ENCODE results near the gene ADGRG6.
"Not testable (repeated sequence)": the region's sequence is repeated elsewhere in the genome, so short reads cannot be mapped to it uniquely, and the experiment has no call there.

The ADGRG6 gene

DNA sequence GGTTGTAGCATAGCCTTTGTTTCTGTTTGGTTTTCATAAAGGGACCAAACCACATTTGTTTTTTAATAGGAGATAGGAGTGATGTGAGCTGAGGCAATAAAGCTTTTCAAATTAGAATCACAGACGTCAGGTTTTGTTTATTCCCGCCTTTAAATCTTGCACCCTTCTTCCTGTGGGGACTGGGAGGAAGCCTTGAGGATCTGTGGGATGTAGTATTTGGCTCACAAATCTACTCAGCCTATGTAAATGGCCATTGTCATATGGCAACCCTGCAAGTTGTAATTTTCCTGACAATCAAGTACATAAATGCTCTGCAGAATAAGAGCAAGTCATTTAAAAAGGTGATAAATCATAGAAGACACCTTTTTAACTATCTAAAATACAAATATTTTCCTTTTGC is 110.4 kb downstream of the ADGRG6 start:
- no peak for DNase-seq (ENCODE audit: low spot score)

DNA sequence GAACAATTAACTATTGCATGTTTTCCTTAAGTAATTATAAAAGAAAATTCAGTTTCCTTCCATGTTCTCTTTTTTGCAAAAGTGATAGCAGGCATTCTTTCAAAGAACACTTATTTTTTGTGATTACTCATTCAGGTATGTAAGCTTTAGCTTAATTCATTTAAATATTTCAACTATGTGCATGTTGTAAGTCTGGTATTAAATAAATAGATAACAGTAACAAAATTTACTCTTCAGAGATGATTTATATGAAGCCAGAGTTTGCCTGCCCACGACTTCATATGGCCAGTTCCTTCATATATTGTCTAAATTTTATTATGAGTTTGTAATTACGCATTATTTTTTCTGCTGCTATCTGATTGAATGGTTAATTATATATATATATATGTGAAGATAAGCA is 110.9 kb downstream of the ADGRG6 start:
- no peak for DNase-seq (ENCODE audit: low spot score)

DNA sequence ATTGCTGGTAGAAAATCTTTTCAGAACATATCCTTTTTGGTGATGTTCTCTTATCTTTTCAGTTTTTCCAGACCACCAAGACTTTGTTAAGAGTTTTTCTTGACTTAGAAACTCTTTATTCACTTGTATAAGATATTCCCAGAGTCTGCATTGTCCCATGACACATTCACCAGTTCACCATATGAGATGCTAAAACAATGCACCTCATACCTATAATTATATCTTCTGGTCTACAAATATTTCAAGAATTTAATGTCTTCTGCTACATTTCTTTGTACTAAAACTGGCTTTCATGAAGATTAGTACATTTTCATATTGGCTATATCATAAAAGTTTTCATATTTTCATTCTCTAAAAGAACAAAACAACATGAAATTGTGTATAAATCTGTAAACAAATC is 111.3 kb downstream of the ADGRG6 start:
- DNase-seq (ENCODE audit: low spot score), result no peak

DNA sequence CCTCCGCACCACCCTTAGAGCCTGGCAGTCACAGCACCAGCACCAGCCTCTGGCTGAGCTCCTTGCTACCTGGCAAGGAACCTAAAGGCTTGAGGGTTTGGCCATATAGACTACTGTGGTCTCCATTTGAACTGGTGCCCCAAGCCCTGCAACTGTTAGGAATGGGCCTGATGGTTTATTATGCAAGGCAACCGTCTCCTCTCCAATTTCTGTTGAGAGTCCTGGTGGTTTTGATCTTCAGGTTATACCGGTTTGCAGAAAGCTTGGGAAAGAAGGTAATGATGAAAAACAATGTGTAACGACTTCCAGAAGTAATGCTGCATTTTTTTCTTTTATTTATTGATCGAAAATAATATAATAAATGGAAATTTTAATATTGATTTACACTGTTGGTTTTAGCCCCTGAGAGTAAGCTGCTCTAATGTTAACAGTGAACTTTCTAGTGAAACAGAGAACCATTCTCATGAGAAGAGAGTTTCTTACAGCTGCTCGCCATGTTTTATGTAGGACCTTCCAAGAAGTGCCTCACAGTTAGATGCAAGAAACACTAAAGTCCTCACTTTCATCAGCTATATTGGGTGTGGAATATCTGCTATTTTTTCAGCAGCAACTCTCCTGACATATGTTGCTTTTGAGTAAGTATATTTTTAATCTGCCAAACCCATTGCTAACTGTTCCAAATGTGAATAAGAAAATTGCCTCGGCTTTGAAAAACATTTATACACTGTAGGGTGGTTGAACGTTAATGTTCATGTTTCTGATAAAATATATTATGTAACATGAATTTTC is 112.8 kb downstream of the ADGRG6 start:
- no peak for DNase-seq (ENCODE audit: low spot score)

DNA sequence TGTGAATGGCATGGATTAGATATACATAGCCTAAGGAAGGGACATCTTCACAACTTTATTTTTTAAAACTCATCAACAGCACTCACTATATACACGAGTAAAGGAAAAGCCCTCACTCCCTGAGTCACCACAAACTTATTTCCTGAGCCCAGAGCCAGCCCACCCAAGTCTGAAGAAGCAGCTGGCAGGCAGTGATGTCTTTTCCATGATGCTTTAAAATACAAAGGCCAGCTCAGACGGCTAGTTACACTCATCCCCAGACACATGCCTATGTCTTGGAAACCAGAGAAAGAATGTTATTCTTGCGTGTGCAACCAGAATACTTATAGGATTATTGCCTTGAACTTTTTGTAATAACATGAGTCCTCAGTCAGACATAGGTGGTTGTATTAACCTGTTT is 114.4 kb downstream of the ADGRG6 start:
- no peak for DNase-seq (ENCODE audit: low spot score)

DNA sequence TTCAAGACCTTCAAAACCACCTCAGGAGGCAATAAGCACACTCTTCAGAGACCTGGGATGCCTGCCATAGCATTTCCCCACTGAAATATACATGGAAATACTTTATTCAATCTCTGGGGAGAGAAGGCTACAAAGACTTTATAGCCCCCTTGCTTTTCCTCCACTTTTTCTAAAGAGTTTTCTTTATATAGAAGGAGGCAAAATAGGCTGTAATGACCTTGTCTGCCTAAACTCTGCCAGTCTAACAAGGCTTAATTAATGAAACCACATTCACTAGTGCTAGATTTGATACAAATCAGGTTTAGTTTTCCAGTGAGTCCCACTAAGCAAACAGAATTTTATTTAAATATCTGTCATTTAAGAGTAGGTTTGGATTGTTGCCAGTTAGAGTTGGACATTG is 114.9 kb downstream of the ADGRG6 start:
- no peak for DNase-seq (ENCODE audit: low spot score)

DNA sequence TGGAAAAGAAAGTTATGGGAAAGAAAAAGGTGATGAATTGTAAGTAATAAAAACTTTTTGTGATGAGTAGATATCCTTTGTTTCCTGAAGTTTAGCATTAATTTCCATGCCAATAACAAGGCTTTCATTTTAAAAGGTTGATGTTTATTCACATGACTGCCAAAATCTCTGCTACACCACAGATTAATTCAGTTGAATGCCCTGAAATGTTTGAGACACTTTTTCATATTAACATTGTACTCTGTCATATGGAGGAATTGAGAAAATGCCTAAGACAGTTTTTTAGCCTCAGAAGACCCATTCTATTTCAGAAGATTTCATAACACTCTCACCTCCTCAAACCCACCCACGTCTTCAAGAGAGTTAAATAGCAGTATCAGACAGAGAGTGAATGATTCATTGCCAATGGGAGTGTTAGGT is 115.5 kb downstream of the ADGRG6 start:
- no peak for DNase-seq (ENCODE audit: low spot score)

DNA sequence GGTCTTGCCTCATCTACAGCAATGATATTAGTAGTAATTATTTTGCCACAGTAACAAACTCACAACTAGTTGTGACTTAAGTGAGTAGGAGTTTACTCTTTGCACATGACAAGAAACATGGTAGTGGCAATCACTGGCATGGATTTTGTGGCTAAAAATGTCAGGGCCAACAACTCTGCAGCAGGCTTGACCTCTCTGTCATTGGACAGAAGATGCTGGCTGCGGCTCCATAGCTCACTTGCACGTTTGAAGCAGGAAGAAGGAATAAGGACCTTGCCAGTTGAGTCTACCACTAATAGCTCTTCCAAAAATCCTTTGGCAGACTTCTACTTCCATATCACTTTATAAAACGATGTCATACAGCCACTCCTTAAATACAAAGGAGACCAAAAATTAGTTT is 117.3 kb downstream of the ADGRG6 start:
- DNase-seq (ENCODE audit: low spot score), result no peak

DNA sequence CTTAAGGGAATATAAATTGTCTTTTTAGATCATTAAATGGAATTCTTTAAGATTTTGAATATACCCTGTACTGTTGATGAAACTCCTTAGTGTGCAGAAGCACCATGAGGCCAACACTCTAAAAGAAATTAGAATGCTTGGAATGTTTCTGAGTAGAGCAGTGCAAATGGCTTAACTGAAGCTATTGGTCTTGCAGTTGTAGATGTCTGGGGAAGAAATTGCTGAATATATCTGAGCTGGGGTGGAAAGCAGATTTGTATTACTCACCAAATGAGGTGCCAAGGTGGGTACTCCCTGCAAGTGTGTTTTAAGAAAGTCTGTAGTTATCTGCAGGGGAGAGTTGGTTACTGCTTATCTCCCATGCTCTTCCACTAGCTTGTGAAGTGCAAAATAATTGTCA is 119.0 kb downstream of the ADGRG6 start:
- no peak for DNase-seq (ENCODE audit: low spot score)

DNA sequence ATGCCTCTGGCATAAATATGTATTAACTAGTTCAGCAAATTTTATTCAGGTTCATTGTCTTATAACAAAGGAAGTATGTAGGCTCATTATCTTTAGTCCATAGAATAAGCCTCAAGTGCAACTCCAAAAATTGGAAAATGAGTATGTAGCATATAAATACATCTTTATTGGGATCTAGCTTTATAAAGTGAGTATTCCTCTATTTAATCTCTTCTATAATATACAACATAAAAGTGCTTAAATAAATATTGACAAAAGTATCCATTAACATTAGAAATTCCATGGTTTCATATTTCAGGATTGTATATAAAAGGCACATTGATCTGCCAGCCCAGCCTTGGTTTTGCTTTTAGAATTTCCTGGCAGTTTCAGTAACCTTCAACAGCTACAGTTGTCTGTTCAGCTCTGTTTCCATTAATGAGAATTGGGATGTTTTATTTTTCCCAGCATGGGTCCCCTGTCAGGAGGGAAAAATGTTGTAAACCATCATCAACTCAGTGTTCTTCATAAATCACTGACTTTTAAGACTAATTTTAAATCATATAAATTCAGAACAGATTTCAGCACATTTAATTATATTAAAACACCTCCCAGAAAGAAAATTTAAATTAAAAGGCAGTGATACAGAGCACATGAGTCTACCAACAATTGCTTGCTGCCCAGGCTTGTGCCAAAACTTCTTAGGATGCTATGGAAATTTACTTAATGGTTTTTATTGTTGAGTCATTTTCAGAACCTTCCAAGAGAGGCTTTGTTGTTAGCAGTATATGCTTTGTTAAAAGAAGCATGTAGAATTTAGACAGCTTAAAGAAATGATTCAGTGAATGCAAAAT is 119.7 kb downstream of the ADGRG6 start:
- DNase-seq (ENCODE audit: low spot score), result no peak

DNA sequence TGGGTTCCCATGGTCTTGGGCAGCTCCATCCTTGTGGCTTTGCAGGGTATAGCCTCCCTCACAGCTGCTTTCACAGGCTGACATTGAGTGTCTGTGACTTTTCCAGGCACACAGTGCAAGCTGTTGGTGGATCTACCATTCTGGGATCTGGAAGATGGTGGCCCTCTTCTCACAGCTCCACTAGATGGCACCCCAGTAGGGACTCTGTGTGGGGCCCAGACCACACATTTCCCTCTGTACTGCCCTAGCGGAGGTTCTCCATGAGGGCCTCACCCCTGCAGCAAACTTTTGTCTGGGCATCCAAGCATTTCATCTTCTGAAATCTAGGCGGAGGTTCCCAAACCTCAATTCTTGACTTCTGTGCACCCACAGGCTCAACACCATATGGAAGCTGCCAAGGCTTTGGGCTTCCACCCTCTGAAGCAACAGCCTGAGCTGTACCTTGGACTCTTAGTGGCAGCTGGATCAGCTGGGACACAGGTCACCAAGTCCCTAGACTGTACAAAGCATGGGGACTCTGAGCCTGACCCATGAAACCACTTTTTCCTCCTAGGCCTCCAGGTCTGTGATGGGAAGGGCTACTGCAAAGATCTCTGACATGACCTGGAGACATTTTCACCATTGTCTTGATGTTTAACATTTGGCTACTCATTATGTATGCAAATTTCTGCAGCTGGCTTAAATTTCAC is 124.8 kb downstream of the ADGRG6 start:
- not testable (repeated sequence) for DNase-seq (ENCODE audit: low spot score)

DNA sequence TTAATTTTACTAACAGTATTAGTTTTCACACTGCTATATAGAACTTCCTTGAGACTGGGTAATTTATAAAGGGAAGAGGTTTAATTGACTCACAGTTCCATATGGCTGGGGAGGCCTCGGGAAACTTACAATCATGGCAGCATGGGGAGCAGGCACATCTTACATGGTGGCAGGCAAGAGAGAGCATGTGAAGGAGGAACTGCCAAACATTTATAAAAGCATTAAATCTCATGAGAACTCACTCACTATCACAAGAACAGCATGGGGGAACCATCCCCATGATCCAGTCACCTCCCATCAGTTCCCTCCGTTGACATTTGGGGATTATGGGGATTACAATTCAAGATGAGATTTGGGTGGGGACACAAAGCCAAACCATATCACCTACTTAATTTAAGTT is 126.7 kb downstream of the ADGRG6 start:
- not testable (repeated sequence) for DNase-seq (ENCODE audit: low spot score)

DNA sequence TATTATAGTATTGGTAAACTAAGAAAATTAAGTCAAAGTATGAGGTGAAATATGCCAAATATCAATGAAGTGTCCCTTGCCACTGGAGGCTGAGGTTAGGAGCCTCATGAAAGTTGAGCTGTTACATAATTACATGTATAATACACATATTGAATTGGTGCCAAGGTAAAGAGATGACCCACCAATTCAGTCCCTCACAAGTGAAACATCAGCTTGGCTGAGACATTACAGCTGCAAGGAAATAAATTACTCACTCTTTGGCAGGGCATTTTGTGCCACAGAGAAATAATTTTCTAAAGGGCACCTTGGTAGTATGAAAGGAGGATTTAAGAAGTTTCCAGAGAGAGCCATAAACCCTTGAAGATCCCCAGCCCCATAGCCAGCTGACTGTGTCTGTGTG is 127.4 kb downstream of the ADGRG6 start:
- no peak for DNase-seq (ENCODE audit: low spot score)

DNA sequence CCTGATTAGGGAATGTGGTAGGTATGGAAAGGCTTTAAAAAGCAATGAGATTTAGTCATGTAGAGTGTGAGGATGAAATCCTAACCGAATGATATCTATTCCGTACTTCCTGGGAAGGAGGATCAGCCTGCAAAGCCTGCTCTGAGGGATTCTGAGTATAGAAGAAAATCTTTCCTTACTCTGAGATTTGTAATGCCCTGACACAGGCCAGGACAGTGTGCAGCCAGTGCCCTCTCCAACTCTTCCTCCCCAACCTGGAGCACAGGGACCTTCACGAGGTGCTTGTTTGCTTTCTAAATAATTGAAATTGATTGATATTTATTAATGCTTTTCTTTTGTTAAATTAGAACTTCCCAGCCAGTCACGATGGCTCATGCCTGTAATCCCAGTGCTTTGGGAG is 131.6 kb downstream of the ADGRG6 start:
- no peak for DNase-seq (ENCODE audit: low spot score)

DNA sequence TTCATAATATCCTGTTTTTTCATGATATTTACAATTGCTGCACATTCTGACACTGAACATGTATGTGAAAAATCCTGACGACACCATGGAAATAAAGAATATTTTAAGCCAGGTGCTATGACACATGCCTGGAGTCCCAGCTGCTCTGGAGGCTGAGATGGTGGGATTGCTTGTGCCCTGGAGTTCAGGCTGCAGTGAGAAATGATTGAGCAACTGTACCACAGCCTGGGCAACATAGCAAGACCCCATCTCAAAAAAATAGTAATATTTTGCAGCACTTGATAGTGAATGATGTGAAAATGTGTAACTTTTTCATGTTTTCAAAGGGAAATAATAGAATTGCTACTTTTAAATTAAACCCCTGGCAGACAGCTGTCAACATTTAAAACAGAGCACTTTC is 137.1 kb downstream of the ADGRG6 start:
- DNase-seq (ENCODE audit: low spot score), result no peak

DNA sequence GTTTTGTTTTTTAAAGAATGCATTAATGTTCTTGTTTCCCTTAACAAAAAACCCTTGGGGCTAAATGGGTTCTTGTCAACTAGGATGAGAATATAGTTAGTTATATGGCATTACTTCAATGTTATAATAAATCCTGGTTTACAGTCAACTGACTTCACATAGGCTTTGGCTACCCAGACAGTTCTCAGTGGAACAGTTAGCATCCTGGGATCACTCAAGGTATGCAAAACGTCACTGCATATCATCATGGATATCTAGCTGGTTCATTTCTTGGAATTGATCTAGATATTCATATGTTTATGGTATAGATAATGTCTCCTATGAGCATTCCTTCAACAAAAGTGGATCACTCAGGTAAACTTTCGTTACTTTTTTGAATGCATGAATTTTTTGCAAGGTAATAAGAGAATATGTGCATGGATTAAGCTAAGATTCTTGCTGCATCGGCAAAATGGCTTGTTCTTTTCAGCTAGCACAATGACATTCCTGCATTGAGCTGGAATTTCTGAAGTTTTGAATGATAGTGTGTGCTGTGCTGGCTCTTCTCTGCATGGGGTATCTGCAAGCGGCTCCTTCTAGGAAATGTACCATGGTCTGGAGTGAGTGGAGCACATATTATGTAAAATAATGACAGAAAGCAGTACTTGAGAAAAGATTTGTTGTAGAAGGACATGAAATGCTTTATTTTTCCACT is 138.9 kb downstream of the ADGRG6 start:
- DNase-seq (ENCODE audit: low spot score), result no peak

DNA sequence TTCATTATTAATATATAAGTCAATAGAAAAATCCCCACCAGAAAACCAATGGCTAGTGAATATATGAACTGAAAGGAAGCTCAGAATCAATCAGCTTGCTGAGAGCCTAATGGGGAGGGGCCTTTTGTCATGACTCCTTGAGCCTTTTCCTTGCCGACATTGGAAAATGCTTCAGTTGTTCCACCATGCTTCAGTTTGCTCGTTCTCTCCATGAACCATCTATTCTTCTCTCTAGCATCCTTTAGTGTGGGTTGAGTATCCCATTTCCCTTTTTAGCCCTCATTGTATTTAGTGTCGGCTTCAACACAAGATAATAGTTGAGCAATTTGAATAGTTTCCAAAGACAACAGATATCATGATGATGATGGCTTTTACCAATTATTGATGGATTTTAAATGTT is 139.9 kb downstream of the ADGRG6 start:
- no peak for DNase-seq (ENCODE audit: low spot score)

DNA sequence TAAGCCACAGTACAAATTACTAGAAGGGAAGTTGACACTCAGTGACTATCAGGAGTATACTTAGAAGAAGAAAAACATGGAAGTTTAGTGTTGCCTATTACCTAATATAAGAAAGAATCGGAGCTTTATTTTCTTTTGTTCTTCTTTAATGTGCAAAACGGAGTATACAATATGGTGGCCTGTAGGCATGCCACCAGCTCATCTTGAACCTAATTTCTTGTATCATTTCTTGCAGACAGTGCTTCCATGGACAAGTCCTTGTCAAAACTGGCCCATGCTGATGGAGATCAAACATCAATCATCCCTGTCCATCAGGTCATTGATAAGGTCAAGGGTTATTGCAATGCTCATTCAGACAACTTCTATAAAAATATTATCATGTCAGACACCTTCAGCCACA is 141.3 kb downstream of the ADGRG6 start:
- DNase-seq (ENCODE audit: low spot score), result no peak

DNA sequence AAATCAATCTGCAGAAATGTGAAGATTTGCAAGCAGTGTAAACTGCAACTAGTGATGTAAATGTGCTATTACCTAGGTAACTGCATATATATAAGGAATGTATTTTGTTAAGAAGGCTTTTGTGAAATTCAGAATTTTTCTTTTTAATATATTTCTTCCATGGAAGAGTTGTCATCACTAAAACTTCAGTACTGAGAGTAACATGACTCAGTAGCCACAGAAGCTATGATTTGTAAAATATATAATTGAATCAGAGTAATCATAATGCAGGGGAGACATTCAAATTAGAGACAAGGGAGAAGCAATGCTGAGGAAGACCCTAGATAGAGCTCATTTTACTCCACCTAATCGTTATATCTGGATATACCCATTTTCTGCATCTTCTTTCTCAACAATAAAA is 141.7 kb downstream of the ADGRG6 start:
- DNase-seq (ENCODE audit: low spot score), result no peak

DNA sequence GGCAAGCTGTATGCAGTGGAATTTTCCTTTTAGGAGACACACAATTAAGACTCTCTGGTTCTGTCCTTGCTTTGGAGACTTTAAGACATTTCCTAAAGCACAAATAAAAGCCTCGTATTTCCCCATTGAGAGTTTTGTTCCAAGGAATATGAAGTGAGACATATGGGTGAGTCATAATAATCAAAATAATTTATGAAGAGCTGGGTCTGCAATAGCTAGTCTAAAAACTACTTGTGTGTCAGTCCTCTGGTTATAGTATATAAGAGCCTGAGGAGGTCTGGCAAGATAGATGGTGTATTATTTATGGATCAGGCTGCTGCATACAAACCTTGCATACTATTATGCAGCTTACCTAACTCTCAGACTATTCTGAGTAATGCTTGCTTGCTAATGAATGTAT is 142.6 kb downstream of the ADGRG6 start:
- no peak for DNase-seq (ENCODE audit: low spot score)

DNA sequence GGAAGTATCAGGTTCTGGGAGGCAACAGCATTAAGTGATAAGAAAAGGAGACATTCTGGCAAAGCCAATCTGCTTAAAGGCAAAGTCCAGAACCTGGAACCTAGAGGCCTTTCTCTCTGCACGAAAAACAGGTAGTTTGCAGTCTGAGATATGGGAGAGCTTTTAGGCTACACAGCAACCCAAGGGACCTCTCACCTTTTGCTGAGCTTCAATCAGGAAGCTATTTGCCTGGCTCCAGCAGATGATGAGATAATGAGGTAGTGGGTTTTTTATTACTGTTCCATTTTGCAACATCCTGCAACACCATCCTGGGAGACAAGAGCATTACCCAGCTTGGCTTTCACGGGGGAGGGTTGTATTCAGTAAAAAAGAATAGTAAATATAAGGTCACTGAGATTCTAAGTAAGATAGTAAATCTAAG is 143.1 kb downstream of the ADGRG6 start:
- no peak for DNase-seq (ENCODE audit: low spot score)

DNA sequence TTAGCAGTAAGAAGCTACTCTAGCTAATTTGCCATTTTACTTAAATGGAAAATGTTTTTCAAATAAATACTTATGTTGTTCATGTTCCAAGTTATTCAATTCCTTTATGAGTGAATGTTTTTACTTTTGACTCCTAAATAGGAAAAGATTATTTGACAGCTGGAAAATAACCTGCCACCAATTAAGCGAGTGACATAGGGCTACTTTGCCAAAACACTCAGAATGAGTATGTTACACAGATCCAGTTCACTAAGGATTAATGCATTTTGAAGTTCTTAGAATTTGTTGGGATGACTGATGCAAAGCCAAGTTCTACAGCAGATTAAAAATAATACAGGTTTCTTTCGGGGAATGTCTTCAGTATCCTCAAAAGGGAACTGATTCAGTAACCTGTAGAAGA is 144.4 kb downstream of the ADGRG6 start:
- DNase-seq (ENCODE audit: low spot score), result no peak
